ENCODE results near the gene DPH2.
A peak's percentile ranks its signal among the peaks of the same experiment; 100 is the strongest.

The DPH2 gene

GRCh38 chr1:43945674-43946235, 24.1 kb upstream of the DPH2 start:
- no peak for DNase-seq

- peak; percentile 97 for DNase-seq
Observed at GRCh38 chr1:43946236-43947060, 23.4 kb upstream of the DPH2 start, which contains the start of gene IPO13. Gene IPO13 (plus strand): TSS chr1:43946950. CDS start chr1:43947601, 651 bp downstream.

GRCh38 chr1:43947061-43947873, 22.5 kb upstream of the DPH2 start:
- no peak for DNase-seq

- no peak for DNase-seq
Observed at GRCh38 chr1:43947874-43948437, 21.9 kb upstream of the DPH2 start.

GRCh38 chr1:43949678-43950077, 20.1 kb upstream of the DPH2 start:
- DNase-seq = no peak

- no peak for DNase-seq
Observed at GRCh38 chr1:43951021-43951985, 18.5 kb upstream of the DPH2 start.

GRCh38 chr1:43952731-43953346, 17.0 kb upstream of the DPH2 start:
- DNase-seq = no peak

- no peak for DNase-seq
Observed at GRCh38 chr1:43953361-43953760, 16.4 kb upstream of the DPH2 start.

- DNase-seq = no peak
Observed at GRCh38 chr1:43954036-43954435, 15.8 kb upstream of the DPH2 start.

- no peak for DNase-seq
Observed at GRCh38 chr1:43956234-43956633, 13.6 kb upstream of the DPH2 start.

GRCh38 chr1:43957407-43958040, 12.3 kb upstream of the DPH2 start:
- no peak for DNase-seq

- DNase-seq = no peak
Observed at GRCh38 chr1:43958351-43959255, 11.2 kb upstream of the DPH2 start.

- DNase-seq = no peak
Observed at GRCh38 chr1:43960798-43961197, 9.0 kb upstream of the DPH2 start.

- DNase-seq = no peak
Observed at GRCh38 chr1:43961692-43962091, 8.1 kb upstream of the DPH2 start.

- no peak for DNase-seq
Observed at GRCh38 chr1:43962324-43962723, 7.5 kb upstream of the DPH2 start.

- DNase-seq = no peak
Observed at GRCh38 chr1:43963006-43963405, 6.8 kb upstream of the DPH2 start.

GRCh38 chr1:43963890-43964289, 5.9 kb upstream of the DPH2 start:
- DNase-seq = no peak

GRCh38 chr1:43965316-43965715, 4.5 kb upstream of the DPH2 start:
- no peak for DNase-seq

GRCh38 chr1:43968348-43968948, 1.4 kb upstream of the DPH2 start:
- no peak for DNase-seq

- DNase-seq = no peak
Observed at GRCh38 chr1:43969416-43969745, 429 bp upstream of the DPH2 start.

Measured in activated CD4-positive, CD25-positive, alpha-beta regulatory T cell treated with anti-CD3 and anti-CD28 coated beads, Interleukin-2, amount 50 U/mL, for 72 hours (primary cell).